Measurements from ENCODE around the gene TUBB6.

DNA sequence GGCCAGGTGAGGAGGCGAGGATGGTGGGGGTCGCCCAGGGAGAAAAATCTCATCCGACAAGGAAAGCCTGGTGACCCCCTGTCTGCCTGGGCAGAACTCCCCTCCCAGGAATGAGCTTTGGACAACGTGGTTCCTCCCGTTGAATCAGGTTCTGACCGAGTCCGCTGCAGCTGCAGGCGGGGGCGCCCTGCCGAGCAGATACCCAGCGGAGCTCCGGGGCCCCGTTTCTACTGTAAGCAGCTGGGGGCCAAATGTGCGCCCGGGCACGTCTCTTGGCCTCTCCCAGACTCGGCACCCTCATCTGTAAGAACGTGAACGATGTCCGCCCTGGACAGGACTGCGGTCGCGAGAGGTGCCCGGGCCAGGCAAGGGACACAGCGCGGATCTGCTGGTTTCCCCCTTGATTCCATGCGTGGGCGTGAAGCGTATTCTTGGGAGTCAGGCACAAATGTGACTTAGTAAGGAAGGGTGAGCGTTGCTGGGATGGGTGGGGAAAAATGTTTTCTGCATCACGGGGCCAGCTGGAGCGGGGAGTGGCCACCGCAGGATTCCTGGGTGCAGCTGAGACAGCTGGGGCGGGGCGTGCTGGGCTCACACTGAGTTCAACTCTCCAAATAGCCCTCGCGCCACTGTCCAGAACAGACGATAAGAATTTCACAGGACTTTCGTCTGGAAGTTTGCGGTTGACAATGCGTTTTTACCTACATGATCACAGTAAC, 20.2 kb upstream of the TUBB6 start:
- TF ChIP-seq, protein P1, sequence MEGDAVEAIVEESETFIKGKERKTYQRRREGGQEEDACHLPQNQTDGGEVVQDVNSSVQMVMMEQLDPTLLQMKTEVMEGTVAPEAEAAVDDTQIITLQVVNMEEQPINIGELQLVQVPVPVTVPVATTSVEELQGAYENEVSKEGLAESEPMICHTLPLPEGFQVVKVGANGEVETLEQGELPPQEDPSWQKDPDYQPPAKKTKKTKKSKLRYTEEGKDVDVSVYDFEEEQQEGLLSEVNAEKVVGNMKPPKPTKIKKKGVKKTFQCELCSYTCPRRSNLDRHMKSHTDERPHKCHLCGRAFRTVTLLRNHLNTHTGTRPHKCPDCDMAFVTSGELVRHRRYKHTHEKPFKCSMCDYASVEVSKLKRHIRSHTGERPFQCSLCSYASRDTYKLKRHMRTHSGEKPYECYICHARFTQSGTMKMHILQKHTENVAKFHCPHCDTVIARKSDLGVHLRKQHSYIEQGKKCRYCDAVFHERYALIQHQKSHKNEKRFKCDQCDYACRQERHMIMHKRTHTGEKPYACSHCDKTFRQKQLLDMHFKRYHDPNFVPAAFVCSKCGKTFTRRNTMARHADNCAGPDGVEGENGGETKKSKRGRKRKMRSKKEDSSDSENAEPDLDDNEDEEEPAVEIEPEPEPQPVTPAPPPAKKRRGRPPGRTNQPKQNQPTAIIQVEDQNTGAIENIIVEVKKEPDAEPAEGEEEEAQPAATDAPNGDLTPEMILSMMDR (IDR thresholded peaks at IDR 0.05): no peak
- no peak for TF ChIP-seq EZH2 (IDR thresholded peaks at IDR 0.05; ENCODE audit: borderline replicate concordance, insufficient read depth, low read depth, low read length, poor library complexity, severe bottlenecking)
